GM13977 (cell line): Measurements from ENCODE around the gene NELL1.

ENCODE experiments used
- DNase-seq: peaks from one replicate; pipeline ENCODE4 v3.0.0; 2012; ENCODE audit warnings: low spot score
- in situ Hi-C: fragments of 300-500 bp; cut with MboI; formaldehyde crosslinking; loops from one replicate; pipeline ENCODE4 v1.12.0; 2022; ENCODE audit warnings: low sequenced_read_pairs, low pct_unique_long_range_greater_than_20kb, mixed read lengths, inconsistent platforms; ENCODE audit not compliant: unreplicated experiment
- TF ChIP-seq, protein P1 (sequence below): IDR thresholded peaks from 2 replicates; pipeline ENCODE4 v1.5.1; 2012; ENCODE audit warnings: mild to moderate bottlenecking, control low read depth; ENCODE audit not compliant: insufficient read depth; ENCODE audit errors: extremely low read depth, missing control alignments

The NELL1 gene

DNA sequence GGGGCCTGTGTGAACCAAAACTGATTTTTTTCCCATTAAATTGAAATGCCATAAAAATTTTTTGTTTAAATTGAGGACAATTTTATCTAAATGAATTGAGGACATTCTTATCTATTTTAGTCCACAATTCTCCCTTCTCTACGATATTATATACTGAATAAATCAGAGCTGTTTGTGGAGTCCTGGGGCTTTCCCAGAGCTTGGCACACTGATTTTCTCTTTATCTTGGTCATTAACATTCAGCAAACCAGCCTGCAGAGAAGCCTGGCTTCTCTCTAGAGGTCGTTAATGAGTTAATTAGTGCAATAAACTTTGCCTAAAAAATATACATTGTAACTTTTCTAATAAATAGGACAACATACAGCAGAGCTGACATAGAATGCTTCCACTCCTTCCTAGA lies 615.7 kb downstream of the NELL1 start:
- no peak for DNase-seq
- in situ Hi-C loops = no loop called here
- TF ChIP-seq, protein P1, sequence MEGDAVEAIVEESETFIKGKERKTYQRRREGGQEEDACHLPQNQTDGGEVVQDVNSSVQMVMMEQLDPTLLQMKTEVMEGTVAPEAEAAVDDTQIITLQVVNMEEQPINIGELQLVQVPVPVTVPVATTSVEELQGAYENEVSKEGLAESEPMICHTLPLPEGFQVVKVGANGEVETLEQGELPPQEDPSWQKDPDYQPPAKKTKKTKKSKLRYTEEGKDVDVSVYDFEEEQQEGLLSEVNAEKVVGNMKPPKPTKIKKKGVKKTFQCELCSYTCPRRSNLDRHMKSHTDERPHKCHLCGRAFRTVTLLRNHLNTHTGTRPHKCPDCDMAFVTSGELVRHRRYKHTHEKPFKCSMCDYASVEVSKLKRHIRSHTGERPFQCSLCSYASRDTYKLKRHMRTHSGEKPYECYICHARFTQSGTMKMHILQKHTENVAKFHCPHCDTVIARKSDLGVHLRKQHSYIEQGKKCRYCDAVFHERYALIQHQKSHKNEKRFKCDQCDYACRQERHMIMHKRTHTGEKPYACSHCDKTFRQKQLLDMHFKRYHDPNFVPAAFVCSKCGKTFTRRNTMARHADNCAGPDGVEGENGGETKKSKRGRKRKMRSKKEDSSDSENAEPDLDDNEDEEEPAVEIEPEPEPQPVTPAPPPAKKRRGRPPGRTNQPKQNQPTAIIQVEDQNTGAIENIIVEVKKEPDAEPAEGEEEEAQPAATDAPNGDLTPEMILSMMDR = no peak

DNA sequence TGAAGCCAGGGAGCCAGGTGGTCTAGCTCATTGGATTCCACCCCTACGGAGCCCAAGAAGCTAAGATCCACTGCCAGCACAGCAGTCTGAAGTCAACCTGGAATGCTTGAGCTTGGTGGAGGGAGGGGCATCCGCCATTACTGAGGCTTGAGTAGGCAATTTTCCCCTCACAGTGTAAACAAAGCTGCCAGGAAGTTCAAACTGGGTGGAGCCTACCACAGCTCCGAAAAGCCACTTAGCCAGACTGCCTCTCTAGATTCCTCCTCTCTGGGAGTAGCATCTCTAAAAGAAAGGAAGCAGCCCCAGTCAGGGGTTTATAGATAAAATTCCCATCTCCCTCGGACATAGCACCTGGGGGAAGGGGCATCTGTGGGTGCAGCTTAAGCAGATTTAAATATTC lies 620.3 kb downstream of the NELL1 start:
- no peak for DNase-seq
- in situ Hi-C loops = no loop called here
- TF ChIP-seq, protein P1 = no peak

DNA sequence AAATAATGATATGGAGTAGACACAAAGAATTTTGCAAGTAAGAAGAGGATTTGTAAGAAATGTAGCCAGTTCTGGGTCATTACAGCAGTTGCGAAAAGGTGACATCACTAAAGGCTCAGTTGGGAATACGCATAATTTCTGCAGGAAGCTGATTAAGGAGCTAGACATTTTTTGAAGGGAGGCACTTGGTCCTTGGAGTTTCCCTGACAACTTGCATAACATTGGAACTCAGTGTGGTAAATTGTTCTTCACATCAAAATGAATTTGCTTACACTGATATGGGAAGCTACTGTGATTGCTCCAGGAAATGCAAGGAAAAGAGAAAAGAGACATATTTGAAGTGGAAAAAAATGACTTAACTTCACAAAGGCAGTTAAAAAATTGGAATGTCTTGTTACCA lies 626.1 kb downstream of the NELL1 start:
- no peak for DNase-seq
- in situ Hi-C loops = no loop called here
- TF ChIP-seq, protein P1 = no peak

DNA sequence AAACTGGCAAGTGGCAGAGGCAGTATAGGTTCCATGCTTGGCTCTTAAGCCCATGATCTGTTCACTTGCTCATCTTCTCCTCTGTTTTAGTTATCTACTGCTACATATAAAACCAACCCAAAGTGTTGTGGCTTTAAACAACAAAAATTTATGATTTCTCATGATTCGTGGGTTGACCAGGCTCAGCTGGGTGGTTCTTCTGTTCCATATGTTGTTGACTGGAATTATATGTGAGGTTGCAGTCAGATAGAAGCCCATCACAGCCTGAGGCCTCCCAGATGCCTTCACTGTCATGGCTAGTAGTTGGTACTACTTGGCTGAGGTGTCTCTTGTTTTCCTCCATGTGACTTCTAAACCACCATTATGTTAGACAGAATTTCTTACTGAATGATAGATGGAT lies 632.6 kb downstream of the NELL1 start:
- in situ Hi-C loops = no loop called here
- TF ChIP-seq, protein P1 = no peak
- no peak for DNase-seq

DNA sequence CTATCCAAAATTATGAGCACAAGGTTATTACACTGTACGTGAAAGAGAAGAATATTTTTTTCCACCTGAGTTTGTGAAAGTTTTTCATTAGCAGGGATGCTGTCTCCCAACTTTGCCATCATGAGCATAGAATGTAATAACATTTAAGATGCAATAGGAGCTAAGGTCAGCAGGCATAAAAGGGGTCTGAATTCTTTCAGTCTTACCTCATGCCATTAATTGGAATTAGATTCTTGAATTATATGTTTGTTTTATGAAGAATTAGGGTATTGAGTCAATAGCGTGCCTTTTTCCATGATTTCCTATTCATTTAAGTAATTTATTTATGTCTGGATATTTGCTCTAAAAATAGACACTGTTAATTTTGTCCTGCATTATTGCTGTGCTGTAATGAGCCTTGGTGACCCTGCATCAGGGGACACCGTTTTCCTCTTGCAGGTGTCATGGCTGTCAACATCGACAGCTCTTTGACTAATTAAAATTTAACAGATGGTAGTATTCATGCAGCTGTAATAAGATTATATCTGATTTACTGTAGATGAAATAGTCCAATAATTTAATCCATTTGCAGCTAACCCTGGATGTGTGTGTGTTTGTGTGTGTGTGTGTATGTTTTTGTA lies 637.5 kb downstream of the NELL1 start:
- TF ChIP-seq, protein P1 = no peak
- in situ Hi-C loops = no loop called here
- DNase-seq = no peak

GRCh38 chr11:21307874-21308273 lies 638.5 kb downstream of the NELL1 start:
- TF ChIP-seq, protein P1 = no peak
- no peak for DNase-seq
- in situ Hi-C loops = no loop called here
